GM12878 (cell line): ENCODE results near the gene CHAT. TPM values are rescaled to one million over a fixed set of nuclear protein-coding genes. Genes with fewer than 3 reads are reported as not detected.

Experiments
- ATAC-seq: fragments of 200-7000 bp; cut with Tn5 transposase; 3 replicates; pipeline ENCODE4 v1.9.1; 2020; ENCODE audit warnings: mild to moderate bottlenecking, moderate library complexity
- BruUV-seq: library from RNA; stranded (reverse); fragments of 400-500 nt; replicated peaks from 2 replicates; lab custom pipeline; 2021; lab: Mats Ljungman, UMichigan
- CTCF ChIA-PET: fragments of 300-600 bp; sonication (Branson Sonifier 250); formaldehyde crosslinking; extraction: SDS; loops from one replicate; lab custom pipeline; 2021; ENCODE audit warnings: inconsistent platforms; lab: Yijun Ruan, JAX
- POLR2A ChIA-PET: fragments of 350-600 bp; formaldehyde crosslinking; extraction: SDS; loops from one replicate; lab custom pipeline; 2021; ENCODE audit warnings: inconsistent platforms; lab: Charles Lee
- RAD21 ChIA-PET: fragments of 300-600 bp; sonication (Branson Sonifier 250); formaldehyde crosslinking; loops from one replicate; lab custom pipeline; 2023; ENCODE audit warnings: antibody characterized with exemption; ENCODE audit not compliant: unreplicated experiment; lab: Charles Lee
- SMC1A ChIA-PET: fragments of 300-600 bp; sonication (Branson Sonifier 250); formaldehyde crosslinking; loops from one replicate; lab custom pipeline; 2023; ENCODE audit not compliant: unreplicated experiment, uncharacterized antibody; lab: Charles Lee
- DNase-seq: peaks from one replicate; pipeline ENCODE4 v3.0.0-alpha.2; 2011; ENCODE audit warnings: low read depth, low spot score
- FAIRE-seq: peaks from 3 replicates; lab custom pipeline; 2011; peaks lifted over from hg19 to GRCh38; lab: Jason Lieb, UNC
- H2AFZ ChIP-seq: 2 replicates; pipeline ENCODE4 v1.6.0; 2011; ENCODE audit warnings: low read depth, low read length, control low read depth; ENCODE audit not compliant: control insufficient read depth
- H3K27ac ChIP-seq: 2 replicates; pipeline ENCODE4 v1.5.1; 2011; ENCODE audit warnings: control low read depth; ENCODE audit not compliant: control insufficient read depth, insufficient read depth
- H3K27me3 ChIP-seq, 2 experiments: replicated peaks in 1 of 2; 2 replicates each; pipeline versions ENCODE4 v1.6.0 to v1.6.1; 2011; ENCODE audit warnings: low read length in 1 of 2; ENCODE audit not compliant: control insufficient read depth in 2 of 2, insufficient read depth in 2 of 2
- H3K36me3 ChIP-seq, 2 experiments: 2 replicates each; pipeline ENCODE4 v1.5.1; 2011; ENCODE audit warnings: low read length in 1 of 2; ENCODE audit not compliant: control insufficient read depth in 2 of 2, insufficient read depth in 2 of 2
- H3K4me1 ChIP-seq: 2 replicates; pipeline ENCODE4 v1.6.1; 2011; ENCODE audit warnings: mild to moderate bottlenecking, low read length, moderate library complexity, mixed read lengths; ENCODE audit not compliant: control insufficient read depth, insufficient read depth
- H3K4me2 ChIP-seq: 2 replicates; pipeline ENCODE4 v1.6.0; 2011; ENCODE audit warnings: control low read depth; ENCODE audit not compliant: control insufficient read depth, insufficient read depth
- H3K4me3 ChIP-seq: fragments of 200-600 bp; sonication (generic); 2 replicates; pipeline ENCODE4 v1.5.1; 2016
- H3K79me2 ChIP-seq: 2 replicates; pipeline ENCODE4 v1.6.0; 2011; ENCODE audit warnings: low read length; ENCODE audit not compliant: control insufficient read depth, insufficient read depth
- H3K9ac ChIP-seq: 2 replicates; pipeline ENCODE4 v1.8.0; 2011; ENCODE audit warnings: low read length, control low read depth, mixed read lengths; ENCODE audit not compliant: control insufficient read depth, insufficient read depth
- H3K9me3 ChIP-seq: replicated peaks from 3 replicates; pipeline ENCODE4 v1.5.1; 2011; ENCODE audit warnings: mild to moderate bottlenecking, low read length; ENCODE audit not compliant: control insufficient read depth, insufficient read depth
- H4K20me1 ChIP-seq: 2 replicates; pipeline ENCODE4 v1.6.0; 2011; ENCODE audit not compliant: control insufficient read depth, insufficient read depth
- ELK1 ChIP-seq: IDR thresholded peaks from 2 replicates; pipeline ENCODE4 v1.6.1; 2012; ENCODE audit warnings: low read depth, low read length, improper control_type of control experiment
- HDGF ChIP-seq: fragments of 450-650 bp; IDR thresholded peaks from 2 replicates; pipeline ENCODE4 v1.6.1; 2016; ENCODE audit warnings: antibody characterized with exemption
- JUND ChIP-seq: IDR thresholded peaks from 2 replicates; pipeline ENCODE4 v1.6.1; 2012; ENCODE audit warnings: low read depth, mild to moderate bottlenecking, low read length, improper control_type of control experiment, moderate library complexity
- SREBF1 ChIP-seq: IDR thresholded peaks from 2 replicates; pipeline ENCODE4 v1.6.1; 2012; ENCODE audit warnings: mild to moderate bottlenecking, low read length
- STAT1 ChIP-seq: fragments of 450-650 bp; conservative IDR thresholded peaks from 2 replicates; pipeline ENCODE4 v1.6.1; 2014; ENCODE audit warnings: antibody characterized with exemption, mild to moderate bottlenecking
- WGBS: methylation state at CpG from one replicate; pipeline ENCODE4 v1.1.6; 2016; ENCODE audit warnings: low lambda C conversion rate; ENCODE audit not compliant: insufficient replicate concordance, insufficient coverage; ENCODE audit errors: missing lambda C conversion rate; 5-methylcytosine and 5-hydroxymethylcytosine counted together
- in situ Hi-C: fragments of 300-500 bp; cut with MboI; formaldehyde crosslinking; loops from 9 replicates; pipeline ENCODE4 v1.14.3; 2018; ENCODE audit warnings: mixed read lengths
- intact Hi-C: fragments of 100-400 bp; cut with micrococcal nuclease; formaldehyde crosslinking; loops from one replicate; pipeline ENCODE4 v1.14.2; 2022; ENCODE audit not compliant: unreplicated experiment
- polyA plus RNA-seq, 11 experiments: library from polyadenylated mRNA; depleted of rRNA in 4 of 11; unstranded in 6 of 11; stranded (reverse) in 5 of 11; fragments of >200 nt; fragmentation: Nextera tagmentation in 4 of 11; fragmentation: Illumina TruSeq in 1 of 11; extraction: Ambion mirVana in 4 of 11; extraction: Trizol in 1 of 11; gene quantifications; 1 replicate in 1 of 11; 2 replicates in 10 of 11; pipeline versions ENCODE4 v1.2.1 to v1.2.3, GENCODE V29; 2011 to 2016; ENCODE audit warnings: inconsistent platforms in 2 of 11, missing spikeins in 2 of 11, low read depth in 1 of 11
- total RNA-seq, 4 experiments: library from RNA; depleted of rRNA in 3 of 4; stranded (reverse); fragments of >200 nt in 3 of 4; fragmentation: Illumina TruSeq in 1 of 4; extraction: Trizol in 1 of 4; gene quantifications; 2 replicates each; pipeline versions ENCODE4 v1.2.1 to v1.2.3, GENCODE V29; 2013 to 2021
- TF ChIP-seq, protein P1 (sequence below): IDR thresholded peaks from 2 replicates; pipeline ENCODE4 v1.6.1; 2011; ENCODE audit warnings: mild to moderate bottlenecking, low read depth, low read length, moderate library complexity; ENCODE audit not compliant: insufficient replicate concordance

Gene CHAT
- total and polyA plus RNA-seq, 10 of the 15 experiments (the other 5 are each of a cell fraction or from before 2014, with no cell fraction given), result not detected

DNA sequence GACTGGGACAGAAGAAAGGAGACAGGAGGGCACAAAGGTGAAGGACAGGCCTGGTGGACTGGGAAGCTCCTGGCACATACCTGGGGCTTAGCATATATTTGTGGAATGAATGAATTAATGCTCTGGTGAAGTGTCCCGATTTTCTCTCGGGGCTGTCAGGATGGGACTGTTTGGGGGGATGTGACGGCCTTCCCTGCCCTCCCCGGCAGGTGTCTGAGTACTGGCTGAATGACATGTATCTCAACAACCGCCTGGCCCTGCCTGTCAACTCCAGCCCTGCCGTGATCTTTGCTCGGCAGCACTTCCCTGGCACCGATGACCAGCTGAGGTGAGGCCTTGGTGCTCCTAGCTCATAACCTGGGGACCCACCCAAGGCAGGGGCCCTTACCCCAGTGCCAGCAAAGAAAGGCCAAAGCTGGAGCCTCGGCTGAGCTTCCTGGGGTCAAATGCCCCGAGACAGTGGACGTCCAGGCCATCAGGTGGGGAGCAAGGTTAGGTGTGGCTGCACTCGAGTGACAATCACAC is 6.5 kb downstream of the CHAT start:
- CTCF ChIA-PET, result no interaction called here
- SMC1A ChIA-PET, result no interaction called here
- Histone ChIP-seq H3K36me3 (no peaks in the 10 kb centered on the region), H3K79me2 (no peaks in the 10 kb centered on the region), H2AFZ (no peak overlapping the region), H3K4me1 (no peaks in the 10 kb centered on the region), H3K27me3 (peaks cover 0 to 4% of the 10 kb centered on the region in 2 experiments; a peak in 3 of 4 replicates), H3K9ac (no peak overlapping the region), H3K9me3 (no peaks in the 10 kb centered on the region), H3K4me2 (no peak overlapping the region), H3K4me3 (no peak overlapping the region), H3K27ac (no peak overlapping the region), H4K20me1 (no peaks in the 10 kb centered on the region)
- no TSS peak for BruUV-seq
- intact Hi-C loops, result no loop called here
- RAD21 ChIA-PET, result no interaction called here
- ATAC-seq (no peak), FAIRE-seq (no peak), DNase-seq (no peak)
- TF ChIP-seq HDGF (no peak), SREBF1 (no peak), ELK1 (no peak), STAT1 (no peak), JUND (no peak)
- TF ChIP-seq, protein P1, sequence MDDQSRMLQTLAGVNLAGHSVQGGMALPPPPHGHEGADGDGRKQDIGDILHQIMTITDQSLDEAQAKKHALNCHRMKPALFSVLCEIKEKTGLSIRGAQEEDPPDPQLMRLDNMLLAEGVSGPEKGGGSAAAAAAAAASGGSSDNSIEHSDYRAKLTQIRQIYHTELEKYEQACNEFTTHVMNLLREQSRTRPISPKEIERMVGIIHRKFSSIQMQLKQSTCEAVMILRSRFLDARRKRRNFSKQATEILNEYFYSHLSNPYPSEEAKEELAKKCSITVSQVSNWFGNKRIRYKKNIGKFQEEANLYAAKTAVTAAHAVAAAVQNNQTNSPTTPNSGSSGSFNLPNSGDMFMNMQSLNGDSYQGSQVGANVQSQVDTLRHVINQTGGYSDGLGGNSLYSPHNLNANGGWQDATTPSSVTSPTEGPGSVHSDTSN, result no peak
- in situ Hi-C loops, result no loop called here
- 33% methylated on average over 12 of the region's 12 CpGs for WGBS
- POLR2A ChIA-PET, result no interaction called here
